ENCODE results near the gene PRRG3.
A peak's percentile ranks its signal among the peaks of the same experiment; 100 is the strongest.
"Not testable (repeated sequence)": the region's sequence is repeated elsewhere in the genome, so short reads cannot be mapped to it uniquely, and the experiment has no call there.

The PRRG3 gene

DNA sequence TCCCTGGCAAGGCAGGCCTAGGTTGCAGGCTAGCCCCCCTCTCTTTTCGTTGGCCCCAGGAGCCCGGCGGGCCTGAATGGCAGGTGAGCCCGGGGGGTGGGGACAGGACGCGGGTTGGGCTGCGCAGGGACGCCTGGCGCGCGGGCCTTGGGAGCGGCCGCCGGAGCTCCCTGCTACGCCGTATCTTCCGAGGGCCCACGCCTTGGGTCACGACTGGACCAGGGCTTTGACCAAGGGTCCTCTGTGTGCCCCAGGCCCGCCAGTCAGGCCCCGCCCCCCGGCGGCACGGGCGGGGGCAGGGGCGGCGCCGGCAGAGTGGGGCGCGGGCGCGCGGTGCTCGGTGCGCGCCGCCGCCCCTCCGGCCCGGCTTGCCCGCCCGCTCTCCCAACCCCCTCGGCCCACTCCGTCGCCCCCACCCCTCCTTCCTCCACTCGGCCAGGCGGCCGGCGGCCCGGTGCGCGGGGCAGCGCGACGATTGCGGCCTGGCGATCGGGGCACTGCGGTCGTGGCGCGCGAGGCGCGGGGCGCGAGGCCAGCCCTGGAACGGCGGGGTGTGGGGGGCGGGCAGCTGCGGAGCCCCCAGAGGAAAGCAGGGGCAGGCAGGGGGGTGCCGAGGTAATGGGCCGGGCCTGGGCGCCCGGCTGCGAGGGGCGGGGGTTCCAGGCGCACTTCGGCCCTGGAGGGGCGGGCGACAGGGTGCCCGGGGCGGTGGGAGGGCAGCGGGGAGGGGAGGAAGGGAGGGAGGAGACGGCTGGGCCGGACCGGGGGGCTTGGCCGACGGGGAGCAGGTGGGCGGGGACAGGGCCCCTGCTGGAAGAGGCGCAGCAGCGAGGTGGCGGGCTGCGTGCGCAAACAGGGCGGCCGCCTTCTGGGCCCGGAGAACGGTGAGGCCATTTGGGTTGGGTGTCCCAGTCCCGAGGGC lies at the start of gene PRRG3:
PRRG3 (plus strand) TSS at position 798 of the 922 bp plus-strand sequence. CDS start 3,357 bp downstream, outside the sequence.
- no peak for DNase-seq (ENCODE audit: low read depth, low spot score)

DNA sequence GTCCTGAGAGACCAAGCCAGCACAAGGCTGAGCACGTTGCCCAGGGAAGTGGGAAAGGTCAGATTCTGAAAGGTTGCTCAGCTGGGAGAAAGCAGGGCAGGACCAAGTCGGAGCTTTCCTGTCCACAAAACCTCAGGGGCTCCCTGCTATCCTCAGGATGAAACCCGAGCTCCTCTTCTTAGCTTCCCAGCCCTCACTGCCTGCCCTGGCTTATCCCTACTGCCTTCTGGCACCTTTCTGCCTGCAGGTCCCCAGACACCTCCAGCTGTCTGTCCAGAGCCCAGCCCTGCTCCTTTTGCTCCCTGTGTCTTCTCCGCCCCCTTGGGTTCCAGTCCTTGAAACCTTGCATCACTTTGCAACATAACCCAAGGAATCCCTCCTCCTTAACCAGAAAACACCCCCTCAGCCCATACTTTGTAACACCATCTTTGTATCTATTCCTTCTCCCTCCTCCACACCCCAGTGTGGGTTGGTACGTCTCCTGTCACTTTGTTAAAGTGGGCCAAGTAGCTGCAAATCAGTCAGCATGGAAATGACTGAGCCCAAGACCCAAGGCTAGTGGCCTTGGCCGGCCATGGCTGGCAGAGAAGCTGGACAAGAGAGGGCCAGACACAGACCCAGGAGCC lies 20.0 kb upstream of the PRRG3 start:
- no peak for DNase-seq (ENCODE audit: low read depth, low spot score)

DNA sequence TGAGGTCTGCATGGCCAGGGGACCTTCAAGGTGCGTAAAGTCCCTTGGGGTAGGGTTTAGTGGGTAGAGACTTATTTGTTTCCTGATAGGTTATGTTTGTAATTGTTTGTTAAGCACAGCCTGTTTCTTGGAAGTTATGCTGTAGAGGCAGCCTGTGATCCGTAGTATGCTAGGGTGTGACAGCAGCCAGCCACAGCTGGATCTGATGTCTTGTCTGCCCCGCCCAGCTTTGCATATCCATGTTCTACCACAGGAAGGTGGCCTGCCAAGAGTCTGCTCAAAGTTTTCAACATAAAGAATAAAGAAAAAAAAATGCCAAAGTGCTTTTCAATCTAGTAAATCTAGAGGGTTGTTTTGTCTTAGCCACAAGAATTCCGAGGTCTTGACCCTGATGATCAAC lies 19.1 kb upstream of the PRRG3 start:
- no peak for DNase-seq (ENCODE audit: low read depth, low spot score)

DNA sequence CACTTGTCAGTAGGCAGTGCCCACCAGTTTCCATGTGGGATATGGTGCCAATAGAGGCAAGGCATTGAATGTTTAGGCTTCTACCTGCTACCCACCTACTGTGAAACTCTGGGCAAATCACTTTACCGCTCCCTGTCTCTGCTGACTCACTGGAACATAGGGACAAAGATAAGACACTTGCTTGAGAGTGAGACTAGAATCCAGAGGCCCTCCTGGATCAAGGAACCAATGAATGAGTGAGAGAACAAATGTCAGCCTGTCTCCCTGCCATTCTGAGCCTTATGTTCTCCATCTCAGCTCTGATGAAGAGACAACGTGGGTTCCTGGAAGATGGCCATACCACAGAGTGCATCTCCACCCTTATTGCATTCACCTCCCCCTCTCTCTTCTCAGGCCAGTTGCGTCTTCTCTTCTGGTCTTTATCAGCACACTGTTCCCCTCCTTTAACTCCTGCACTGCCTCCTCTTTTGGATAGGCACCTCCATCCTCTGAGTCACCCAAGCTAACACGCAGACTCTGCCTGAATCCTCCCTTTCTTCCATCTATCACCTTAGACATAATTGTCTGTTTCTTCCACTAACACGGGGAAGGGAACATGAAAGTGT lies 15.4 kb upstream of the PRRG3 start:
- no peak for DNase-seq (ENCODE audit: low read depth, low spot score)

DNA sequence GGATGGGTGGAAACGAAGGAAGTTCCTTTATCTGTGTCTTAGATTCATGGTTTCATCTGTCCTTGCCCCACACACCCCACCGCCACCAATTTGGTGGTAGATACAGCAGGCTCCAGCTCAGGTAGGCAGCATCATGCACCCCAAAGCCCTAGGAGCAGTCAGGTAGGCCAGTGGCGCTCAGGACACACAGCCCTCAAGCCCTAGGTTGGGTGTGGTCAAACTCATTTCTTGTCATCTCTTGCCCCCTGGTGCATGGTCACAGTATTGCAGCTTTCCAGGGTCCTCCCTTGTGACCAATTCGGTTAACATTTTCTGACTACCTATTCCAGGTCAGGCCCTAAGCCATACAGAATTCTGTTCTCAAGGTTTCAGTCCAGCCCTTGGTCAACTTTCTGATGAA lies 14.5 kb upstream of the PRRG3 start:
- DNase-seq (ENCODE audit: low read depth, low spot score): peak; percentile 42

DNA sequence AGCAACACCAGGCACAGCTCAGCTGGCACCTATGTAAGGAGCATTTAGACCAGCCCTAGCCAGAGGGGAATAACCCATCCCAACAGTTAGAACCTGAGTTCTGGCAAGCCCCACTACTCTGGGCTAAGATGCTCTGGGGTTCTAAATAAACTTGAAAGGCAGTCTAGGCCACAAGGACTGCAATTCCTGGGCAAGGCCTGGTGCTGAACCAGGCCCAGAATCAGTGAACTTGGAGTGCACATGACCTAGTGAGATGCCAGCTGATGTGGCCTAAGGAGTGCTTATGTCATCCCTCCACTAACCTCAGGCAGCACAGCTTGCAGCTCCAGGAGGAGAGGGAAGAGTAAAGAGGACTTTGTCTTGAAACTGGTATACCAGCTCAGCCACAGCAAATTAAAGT lies 7.6 kb upstream of the PRRG3 start:
- DNase-seq (ENCODE audit: low read depth, low spot score): no peak

DNA sequence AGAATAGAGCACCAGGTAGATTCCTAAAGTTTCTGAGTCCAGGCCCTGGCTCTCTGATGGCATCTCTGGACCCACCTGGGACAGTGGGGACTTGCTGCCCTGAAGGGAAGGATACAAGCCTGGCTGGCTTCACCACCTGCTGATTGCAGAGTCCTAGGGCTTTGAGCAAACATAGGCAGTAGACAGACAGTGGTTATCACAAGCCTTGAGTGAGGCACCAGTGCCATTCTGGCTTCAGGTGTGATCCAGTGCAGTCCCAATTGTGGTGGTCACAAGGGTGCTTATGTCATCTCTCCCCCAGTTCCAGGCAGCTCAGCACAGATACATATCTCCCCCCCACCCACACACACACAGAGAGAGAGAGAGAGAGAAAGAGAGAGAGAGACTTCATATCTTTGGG lies 6.6 kb upstream of the PRRG3 start:
- no peak for DNase-seq (ENCODE audit: low read depth, low spot score)

DNA sequence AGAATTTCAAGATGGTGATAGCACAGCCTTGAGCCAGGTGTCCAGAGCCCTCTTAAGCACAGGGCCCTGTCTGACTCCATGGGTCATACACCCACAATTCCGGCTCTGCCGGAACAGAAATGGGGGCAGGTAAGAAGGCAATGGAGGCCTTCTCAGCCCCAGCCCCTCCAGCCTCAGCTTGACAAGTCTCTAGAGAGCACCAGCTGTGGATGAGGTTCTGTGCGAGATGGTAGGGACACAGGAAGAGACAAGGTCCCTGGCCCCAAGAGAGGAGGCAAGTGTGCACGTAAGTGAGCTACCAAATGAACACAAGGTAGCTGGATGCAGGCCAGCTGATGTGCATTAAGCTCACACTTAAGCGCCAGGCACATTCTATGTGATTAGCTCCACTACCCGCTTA lies 2.4 kb upstream of the PRRG3 start:
- DNase-seq (ENCODE audit: low read depth, low spot score): no peak

DNA sequence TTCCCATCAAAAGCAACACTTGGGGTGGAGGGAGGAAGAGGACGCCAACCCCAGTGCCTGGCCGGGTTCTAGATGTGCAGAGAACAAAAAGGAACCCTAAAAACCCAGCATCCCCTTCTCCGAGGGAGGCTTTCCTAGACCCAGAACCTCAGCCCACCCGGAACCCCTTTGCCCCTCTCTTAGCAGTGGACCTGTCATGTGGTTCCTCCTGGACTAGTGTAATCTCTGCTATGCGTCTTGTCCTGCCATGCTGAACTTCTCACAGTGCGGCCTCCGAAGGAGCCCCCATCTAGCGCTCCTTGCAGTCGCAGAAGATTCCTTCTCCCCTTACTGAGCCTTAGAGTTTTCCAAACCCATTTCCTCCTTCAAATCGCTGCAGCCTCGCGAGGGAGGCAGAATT lies 1.1 kb upstream of the PRRG3 start:
- DNase-seq (ENCODE audit: low read depth, low spot score): no peak

DNA sequence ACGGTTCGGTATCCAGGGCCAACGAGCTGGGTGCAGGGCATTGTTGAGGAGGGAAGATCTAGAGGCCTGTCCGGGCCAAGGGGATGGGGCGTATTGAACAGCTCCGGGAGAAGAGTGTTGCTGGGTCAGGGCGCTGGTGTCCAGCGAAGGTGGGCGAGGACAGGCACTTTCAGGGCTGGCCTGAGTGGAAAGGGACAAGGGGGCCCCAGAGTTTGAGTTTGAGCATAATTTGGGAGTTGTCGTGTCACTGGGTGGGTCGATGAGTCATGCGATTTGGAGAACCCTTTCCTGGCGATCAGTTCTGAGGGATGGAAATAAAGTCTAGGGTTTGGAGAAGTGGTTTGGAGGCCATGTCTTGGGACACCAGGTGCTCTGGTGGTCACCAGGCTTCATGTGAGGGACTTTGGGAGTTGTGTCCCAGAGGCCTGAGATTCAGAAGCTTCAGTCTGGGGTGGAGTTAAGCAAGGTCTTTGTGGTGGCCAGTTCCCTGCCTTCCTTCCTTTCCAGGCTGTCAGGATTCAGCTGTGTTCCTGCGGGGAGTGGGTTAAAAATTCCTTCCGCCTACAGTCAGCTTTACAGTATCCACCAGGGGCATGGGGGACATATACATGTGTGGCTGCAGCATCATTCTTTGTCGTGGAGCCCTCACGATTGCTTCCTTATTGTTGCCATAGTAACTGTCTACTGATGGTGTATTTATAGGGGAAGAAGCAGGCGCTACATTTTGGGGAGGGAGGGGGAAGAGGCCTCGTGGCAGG lies 504 bp downstream of the PRRG3 start:
- DNase-seq (ENCODE audit: low read depth, low spot score): no peak

DNA sequence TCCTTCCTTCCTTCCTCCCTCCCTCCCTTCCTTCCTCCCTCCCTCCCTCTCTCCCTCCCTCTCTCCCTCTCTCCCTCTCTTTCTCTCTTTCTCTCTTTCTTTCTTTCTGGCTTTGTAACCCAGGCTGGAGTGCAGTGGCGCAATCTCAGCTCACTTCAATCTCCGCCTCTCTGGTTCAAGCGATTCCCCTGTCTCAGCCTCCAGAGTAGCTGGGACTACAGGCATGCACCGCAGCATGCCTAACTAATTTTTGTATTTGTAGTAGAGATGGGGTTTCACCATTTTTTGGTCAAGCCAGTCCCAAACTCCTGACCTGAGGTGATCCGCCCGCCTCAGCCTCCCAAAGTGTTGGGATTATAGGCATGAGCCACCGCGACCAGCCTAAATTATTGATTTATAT lies 1.8 kb downstream of the PRRG3 start:
- DNase-seq (ENCODE audit: low read depth, low spot score): not testable (repeated sequence)

DNA sequence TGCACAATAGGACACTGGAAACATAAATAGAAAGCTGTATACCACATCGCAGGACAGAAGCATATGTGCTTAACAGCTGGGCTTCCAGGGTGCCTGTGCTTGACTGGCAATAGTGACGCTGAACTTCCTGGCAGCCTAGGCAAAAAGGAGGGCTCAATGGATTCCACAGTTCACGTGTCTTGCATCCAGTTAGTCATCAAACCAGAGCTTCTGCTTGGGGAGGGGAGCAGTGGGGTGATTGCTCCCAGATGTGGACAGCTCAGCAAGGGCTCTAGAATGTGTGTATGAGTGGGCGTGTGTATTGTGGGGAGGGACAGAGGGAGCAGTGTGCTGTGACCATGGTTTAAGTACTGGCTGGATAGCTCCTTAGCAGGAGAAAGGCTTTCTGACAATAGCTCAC lies 2.3 kb downstream of the PRRG3 start:
- no peak for DNase-seq (ENCODE audit: low read depth, low spot score)

DNA sequence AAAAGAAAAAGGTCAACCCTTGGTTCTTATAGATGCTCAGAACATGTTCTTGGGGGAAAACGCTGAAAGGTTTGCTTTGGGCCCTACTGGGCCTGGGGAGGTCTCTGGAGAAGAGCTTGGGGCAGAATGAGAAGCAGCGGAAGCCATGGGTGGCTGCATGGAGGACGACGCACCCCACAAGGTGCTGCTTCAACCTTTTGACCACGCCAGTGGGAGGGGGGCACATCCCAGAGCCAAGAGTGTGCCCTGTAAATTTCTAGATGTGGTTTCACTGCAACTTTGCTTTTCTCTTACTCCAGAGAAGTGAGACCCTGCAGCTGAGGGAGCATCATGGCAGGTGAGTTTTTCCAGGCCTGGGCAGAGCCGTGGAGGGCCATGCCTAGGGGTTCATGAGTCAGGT lies 3.2 kb downstream of the PRRG3 start:
- DNase-seq (ENCODE audit: low read depth, low spot score): no peak

DNA sequence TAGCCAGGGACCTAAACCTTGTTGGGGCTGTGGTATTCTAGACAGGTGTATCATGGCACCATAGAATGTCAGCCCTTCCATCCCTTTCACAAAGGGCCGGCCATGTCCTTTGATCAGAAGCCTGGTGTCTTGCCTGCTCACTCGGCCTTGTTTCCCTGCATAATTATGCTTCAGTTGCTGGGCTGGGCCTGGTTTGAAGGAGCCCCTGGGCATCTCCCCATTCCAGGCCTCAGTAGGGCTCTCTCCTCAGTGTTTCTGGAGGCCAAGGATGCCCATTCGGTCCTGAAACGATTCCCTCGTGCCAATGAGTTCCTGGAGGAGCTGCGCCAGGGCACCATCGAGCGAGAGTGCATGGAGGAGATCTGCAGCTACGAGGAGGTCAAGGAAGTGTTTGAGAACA lies 4.5 kb downstream of the PRRG3 start:
- DNase-seq (ENCODE audit: low read depth, low spot score): no peak

DNA sequence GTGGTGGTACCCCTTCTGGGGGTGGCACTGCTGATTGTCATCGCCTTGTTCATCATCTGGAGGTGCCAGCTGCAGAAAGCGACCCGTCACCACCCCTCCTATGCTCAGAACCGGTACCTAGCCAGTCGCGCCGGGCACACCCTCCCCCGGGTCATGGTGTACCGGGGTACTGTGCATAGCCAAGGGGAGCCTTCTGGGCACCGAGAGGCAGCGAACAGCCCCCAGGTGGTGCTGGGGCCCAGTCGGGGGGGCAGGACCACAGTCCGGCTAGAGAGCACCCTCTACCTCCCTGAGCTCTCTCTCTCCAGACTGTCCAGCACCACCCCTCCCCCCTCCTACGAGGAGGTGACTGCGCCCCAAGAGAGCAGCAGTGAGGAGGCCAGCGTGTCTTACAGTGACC lies 5.3 kb downstream of the PRRG3 start:
- DNase-seq (ENCODE audit: low read depth, low spot score): no peak

DNA sequence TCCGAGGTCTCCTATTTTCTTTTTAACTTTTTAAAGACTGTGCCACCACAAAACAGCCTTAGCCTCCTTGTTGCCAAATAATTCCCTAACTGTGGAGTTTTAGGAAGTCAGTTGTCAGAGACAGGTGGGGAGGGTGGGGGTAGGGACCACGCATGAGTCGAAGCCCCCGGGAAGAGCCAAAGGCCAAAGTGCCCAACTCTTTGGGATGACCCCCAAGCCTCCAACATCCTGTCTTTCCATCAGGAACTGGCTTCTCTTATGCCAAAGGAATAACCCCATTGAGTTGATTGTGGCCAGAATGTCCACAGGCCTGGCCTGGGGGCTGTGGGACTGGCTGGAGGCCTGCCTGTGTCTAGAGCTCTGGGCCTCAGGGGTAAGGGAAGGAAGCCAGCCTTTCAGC lies 5.8 kb downstream of the PRRG3 start:
- no peak for DNase-seq (ENCODE audit: low read depth, low spot score)

DNA sequence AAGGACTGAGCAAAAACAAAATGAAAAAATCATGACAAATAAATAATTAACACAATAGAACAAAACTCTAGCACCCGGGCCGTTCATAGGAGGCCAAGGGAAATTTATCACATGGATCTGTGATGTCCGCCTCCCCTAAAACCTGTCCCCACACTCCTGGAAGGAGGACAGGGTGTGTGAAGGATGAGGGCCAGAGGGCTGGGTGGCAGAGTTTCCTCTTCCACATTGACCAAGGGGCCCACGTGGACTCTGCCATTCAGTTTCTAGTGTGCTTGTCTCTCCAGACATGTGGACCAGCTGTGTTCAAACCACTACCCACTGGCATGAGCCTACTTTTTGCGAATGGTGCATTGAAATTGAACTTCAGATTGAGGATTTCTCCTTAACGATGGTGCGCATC lies 6.3 kb downstream of the PRRG3 start:
- no peak for DNase-seq (ENCODE audit: low read depth, low spot score)

DNA sequence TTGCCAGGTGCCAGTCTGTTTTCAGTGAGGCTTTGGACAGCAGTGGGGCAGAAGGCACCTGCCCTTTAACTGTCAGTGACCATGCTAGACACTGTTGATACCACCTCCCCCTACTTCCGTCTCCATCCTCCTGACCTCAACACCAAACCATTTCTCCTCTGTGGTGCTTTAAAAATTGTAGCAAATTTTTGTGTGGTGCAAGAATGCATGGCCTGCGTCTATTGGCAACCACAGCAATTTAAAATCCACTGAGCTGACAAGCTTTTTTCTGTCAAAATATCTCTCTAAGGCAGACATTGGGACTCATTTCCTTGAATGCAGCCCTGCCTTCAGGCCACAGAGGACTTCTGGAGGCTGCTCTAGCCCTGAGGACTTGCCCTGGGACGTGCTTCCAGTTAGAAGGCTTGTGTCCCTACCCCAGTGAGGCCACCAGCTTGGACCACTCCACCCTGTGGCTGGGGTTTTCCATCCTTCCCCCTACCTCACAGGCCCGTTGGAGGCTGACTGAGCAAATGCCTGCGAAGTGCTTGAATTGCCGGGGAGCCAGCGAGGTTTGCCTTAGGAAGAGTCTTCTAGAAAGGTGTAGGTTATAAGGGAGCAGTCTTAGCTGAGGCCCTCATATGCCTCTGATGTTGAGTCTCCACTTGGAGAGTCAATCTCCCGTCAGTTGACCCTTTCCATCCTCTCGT lies 6.9 kb downstream of the PRRG3 start:
- DNase-seq (ENCODE audit: low read depth, low spot score): peak; percentile 17

DNA sequence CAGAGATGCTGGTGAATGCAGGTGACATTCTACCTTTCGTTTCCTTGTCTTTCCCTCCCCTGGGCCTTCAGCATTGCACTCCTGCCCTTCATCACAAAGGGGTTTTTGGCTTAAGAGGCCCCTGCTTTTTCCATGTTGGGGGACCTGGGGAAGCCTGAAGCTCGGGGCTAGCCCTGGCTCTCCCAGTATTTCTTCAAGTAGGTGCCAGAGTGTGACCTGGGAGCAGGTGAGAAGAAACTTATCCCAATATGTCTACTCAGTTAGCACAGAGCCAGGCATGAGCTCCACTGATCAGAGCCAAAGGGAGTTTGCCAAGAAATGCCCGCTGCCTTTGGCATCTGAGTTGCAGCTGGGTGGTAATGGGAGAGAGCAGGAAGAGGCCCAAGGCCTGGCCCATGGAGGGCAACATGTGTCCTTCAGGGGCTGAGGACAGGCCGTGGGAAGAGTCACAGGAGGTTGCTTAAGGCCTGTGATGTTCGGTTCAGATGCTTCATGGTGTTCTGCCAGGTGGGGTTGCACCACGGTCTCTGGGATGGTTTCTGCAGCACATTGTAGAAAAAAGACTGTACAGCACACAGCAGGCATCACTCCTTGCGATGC lies 7.6 kb downstream of the PRRG3 start:
- no peak for DNase-seq (ENCODE audit: low read depth, low spot score)

DNA sequence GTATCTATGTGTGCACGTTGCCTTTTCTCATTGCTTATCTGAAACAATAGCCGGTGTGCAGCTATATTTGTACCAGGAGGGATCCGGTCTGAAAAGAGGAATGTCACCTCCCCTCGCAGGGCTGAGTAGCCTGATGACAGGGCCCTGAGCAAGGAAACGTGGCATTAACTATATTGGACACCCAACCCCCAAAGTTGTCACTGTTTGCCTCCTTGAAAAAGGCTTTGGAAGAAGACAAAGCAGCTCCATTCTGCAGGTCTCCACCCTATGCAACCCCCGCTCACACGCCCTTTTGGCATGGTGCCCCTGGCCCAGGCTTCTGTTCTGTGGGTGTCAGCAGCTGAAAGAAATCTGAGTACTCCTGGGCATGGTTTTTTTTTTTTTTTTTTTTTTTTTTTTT lies 8.2 kb downstream of the PRRG3 start:
- DNase-seq (ENCODE audit: low read depth, low spot score): peak; percentile 9

DNA sequence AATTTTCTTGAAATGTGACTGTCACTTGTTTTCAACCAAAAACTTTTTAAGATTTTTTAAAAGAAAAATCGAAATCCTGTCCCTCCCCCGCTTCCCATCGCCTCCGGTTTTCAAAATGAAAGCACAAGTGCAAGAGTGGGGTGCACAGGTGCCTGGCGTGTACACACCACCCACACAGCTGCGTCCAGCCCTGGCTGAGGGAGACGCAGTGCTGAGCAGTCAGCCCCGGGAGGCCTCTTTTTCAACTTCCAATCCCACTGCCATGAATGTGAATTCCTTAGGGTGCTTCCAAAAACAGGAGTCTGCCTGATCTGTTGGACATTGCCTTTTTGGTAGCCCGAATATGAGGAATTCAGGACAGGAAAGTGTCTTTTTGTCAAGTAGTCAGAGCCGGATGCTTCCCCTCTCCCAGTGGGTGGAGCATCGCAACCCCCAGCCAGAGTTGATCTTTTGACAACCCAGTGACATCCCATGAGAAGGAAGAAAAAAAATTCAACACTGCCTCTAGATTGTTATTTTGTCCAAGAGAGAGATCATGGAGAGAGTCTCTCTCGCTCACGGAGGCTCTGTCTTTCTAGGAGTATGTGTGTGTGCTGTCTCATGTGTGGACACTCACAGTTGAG lies 8.9 kb downstream of the PRRG3 start:
- DNase-seq (ENCODE audit: low read depth, low spot score): no peak
